NCI-H2196 treated with DMSO at 0.1 percent for 48 hours (cell line): Measurements from ENCODE around the gene POU3F1.

Source experiments
- DNase-seq: peaks from one replicate; lab custom pipeline; 2025; ENCODE audit not compliant: unreplicated experiment; lab: John Stamatoyannopoulos, UW

The POU3F1 gene

DNA sequence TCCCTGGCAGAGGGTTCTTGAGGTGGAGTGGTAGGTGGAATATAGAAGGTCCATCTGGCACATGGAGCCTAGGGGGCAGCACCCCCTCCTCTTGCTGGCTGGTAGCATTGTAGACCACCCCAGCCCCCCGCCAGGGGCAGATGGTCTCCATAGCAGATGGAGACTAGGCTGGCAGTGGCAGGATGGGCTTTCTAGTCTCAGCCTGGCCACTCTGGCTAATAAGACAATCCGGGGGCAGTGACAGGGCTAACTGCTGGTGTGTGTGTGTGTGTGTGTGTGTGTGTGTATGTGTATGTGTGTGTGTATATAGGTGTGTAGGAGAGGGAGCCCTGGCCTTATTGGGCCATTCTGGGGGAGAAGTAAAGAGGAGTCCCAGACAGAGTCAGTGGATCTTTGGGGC, 17.9 kb downstream of the POU3F1 start:
- no peak for DNase-seq

DNA sequence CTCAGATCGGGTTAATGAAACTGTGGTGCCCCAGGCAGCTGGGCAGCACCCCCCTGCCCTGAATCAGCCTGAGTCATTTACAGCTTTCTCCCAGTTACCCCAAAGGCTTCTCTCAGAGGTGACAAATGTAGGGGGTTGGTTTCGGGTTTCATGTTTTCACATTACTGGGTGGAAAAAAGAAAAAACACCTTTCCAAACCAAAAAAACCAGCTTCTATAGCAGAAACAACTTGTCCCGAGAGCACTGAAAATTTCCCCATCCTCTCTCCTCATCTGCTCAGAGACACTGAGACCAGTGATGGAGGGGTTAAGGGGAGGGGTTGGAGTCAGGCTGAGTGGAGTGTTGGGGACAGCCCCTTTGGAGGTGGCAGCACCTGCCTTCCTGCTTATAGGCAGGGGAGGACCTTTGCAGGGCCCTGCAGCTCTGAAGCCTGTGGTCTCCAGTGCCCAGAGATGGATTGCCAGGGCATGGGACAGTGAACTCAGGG, 18.4 kb downstream of the POU3F1 start:
- DNase-seq, result no peak

- no peak for DNase-seq
Observed at GRCh38 chr1:38027201-38028104, 19.1 kb downstream of the POU3F1 start.

DNA sequence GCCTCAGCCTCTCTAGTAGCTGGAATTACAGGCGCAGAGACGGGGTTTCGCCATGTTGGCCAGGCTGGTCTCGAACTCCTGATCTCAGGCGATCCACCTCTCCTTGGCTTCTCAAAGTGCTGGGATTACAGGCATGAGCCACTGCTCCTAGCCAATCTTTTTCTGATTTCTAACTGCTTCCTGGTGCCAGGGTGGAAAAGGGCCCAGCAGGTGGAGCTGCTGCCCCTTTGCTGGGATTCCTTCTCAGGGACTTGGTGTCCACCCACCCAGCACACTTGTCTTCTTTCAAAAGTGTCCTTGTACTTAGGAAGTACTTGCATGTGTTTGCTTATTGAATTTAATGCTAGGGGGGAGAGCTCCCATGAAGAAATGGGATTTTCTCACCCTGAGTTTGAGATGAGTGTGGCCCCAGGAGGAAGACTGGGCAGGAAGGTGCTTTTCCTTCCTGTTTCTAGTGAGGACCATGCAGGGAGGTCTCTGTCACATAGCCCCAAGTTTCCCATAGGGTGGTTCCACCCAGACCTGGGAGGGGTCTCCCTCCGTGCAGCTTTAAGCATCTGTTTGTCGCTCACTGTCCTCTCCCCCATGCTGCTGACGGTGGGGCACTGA, 19.9 kb downstream of the POU3F1 start:
- peak; percentile 27 for DNase-seq

DNA sequence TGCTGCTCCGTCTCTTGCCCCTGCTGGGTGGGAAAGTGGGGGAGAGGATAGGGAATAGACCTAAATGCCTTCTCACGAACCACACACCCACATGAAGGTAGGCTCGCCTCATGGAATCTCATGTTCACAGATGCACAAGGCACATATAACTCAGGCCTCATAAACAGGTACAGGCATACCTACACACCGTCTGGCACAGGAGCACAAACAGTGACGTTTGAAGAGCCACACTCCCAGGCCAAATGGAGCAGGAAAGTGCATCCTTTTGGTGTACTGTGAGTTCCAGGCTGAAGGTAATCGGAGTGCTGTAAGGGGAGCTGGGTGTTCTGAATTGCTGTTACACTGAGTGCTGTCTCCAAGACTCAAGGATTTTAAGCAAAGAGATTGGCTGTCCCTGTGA, 20.9 kb downstream of the POU3F1 start:
- no peak for DNase-seq

GRCh38 chr1:38025233-38025632, 21.4 kb downstream of the POU3F1 start:
- DNase-seq, result no peak

DNA sequence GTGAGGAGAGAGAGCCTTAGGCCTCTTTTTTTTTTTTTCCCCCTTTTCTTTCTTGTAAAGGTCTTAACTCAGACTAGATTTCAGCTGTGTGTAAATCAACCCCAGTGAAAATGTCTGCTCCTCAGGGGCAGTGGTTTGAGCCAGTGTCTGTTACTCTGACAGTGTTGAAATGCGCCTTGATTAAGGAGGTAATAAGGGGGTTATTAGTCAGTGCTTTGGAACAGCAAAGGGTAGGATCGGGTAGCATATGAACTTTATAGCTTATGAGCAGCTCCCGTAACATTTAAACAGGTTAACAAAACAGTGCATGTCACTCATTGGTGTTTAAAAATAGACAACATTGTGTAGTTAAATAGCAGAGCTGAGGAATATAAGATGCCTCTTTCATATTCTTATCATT, 23.8 kb downstream of the POU3F1 start:
- no peak for DNase-seq

GRCh38 chr1:38021969-38022368, 24.6 kb downstream of the POU3F1 start:
- DNase-seq, result no peak

DNA sequence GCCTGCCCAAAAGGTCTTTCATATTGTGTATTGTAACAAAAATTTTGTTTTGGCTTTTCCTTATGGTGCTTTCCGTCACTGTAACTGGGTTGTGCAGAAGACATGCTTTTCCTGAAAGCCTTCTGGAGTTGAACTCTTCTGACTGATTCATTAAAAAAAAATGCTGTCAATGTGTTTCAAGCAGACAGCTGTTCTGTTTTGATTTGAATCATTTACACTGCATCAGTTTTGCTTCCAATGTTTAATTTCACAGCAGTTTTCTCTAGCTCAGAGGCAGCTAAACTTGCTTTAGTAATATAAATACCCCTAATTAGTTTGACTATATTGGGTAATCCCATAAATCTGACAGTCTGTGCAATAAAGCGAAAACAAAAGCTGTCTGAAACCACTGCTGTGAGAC, 26.2 kb downstream of the POU3F1 start:
- no peak for DNase-seq

GRCh38 chr1:38018864-38019343, 27.7 kb downstream of the POU3F1 start:
- peak; percentile 31 for DNase-seq

- no peak for DNase-seq
Observed at GRCh38 chr1:38015978-38016725, 30.4 kb downstream of the POU3F1 start.

DNA sequence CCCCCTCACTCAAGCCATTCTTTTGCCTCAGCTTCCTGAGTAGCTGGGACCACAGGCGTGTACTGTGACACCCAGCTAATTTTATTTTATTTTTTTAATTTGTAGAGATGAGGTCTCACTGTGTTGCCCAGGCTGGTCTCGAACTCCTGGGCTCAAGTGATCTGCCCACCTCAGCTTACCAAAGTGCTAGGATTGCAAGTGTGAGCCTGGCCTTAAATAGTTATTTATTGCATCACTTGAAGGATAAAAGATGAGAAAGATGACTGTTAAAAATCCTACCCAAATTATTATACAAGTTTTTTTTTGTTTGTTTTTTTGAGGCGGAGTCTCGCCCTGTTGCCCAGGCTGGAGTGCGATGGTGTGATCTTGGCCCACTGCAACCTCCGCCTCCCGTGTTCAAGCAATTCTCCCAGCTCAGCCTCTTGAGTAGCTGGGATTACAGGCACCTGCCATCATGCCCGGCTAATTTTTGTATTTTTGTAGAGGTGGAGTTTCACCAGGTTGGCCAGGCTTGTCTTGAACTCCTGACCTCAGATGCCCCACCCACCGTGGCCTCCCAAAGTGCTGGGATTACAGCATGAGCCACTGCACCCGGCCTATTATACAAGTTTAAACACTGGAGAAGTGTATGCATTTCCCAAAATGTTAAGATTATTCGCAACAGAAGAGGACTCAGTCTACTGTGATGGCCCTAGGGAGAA, 31.7 kb downstream of the POU3F1 start:
- no peak for DNase-seq

GRCh38 chr1:38014171-38014570, 32.4 kb downstream of the POU3F1 start:
- no peak for DNase-seq

- no peak for DNase-seq
Observed at GRCh38 chr1:38013227-38013622, 33.4 kb downstream of the POU3F1 start.

GRCh38 chr1:38012363-38013226, 34.0 kb downstream of the POU3F1 start, which contains the start of gene UTP11:
Gene UTP11, plus strand, starts transcription at chr1:38012734. Its CDS starts 69 bp downstream, at chr1:38012803.
- DNase-seq, result peak; percentile 99

DNA sequence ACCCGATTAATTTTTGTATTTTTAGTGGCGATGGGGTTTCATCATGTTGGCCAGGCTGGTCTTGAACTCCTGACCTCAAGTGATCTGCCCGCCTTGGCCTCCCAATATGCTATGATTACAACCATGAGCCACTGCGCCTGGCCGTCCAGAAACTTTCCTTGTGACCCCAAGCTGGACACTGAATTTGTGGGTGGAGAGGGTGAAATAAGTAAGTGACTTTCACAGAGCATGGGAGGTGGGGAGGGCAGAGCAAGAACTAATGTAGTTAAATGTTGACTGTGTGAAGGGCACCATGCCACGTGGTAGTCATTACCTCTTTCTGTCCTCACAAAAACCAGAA, 36.8 kb downstream of the POU3F1 start:
- no peak for DNase-seq

GRCh38 chr1:38009088-38009840, 37.3 kb downstream of the POU3F1 start:
- no peak for DNase-seq

DNA sequence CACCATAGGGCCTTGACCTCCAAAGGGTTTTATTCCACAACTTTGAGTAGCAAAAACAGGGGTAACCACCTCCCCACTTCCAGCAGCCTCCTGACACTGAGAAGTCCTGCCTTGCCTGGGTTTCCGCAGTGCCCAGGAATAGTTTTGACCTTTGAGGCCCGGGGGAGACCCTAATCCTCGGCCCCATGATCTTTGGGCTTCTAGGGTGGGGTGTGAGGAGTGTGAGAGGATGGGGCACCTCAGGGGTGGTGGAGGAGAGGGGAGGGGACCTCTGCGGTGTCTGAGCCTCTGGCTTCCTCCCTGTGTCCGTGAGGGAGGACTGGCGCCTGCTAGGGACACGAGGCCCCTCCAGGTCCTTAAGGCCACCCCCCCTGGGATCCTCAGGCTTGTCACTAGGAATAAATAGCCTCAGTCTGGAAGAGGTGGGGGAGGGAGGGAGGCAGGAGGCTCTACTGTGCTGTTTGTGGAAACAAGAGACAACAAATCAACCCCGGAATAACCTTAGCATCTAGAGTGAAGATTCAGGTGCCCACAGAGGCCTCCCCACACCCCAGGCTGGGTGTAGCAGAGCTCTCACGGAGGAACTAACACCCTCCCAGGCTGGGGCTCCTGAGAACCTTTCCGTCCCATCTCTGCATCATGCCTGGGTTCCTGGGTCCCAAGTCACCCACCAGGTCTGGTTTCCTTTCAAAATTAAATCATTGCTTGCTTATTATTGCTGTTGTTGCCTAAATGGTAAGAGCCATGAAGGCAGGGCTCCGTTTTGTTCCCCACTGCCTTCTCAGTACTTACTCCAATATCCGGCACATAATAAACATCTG, 40.4 kb downstream of the POU3F1 start:
- no peak for DNase-seq
